PC-3 (cell line): ENCODE results near the gene GBF1.

Experiments
- CTCF ChIP-seq: fragments of 300-600 bp; sonication (generic); conservative IDR thresholded peaks from 2 replicates; pipeline ENCODE4 v1.5.1; 2017; ENCODE audit warnings: antibody characterized with exemption, low read depth, mild to moderate bottlenecking, low read length
- EZH2 ChIP-seq: fragments of 300-600 bp; sonication (generic); IDR thresholded peaks from one replicate; pipeline ENCODE4 v1.6.1; 2017; ENCODE audit warnings: antibody characterized with exemption, mild to moderate bottlenecking, low read length; ENCODE audit not compliant: unreplicated experiment
- EZH2phosphoT487 ChIP-seq: fragments of 300-600 bp; sonication (generic); IDR thresholded peaks from 2 replicates; pipeline ENCODE4 v1.6.1; 2018; ENCODE audit warnings: mild to moderate bottlenecking, antibody characterized with exemption, low read length, borderline replicate concordance

- no peak for TF ChIP-seq CTCF
- TF ChIP-seq EZH2phosphoT487: no peak
- TF ChIP-seq EZH2: no peak
These were observed 46.0 kb downstream of the GBF1 start for GRCh38 chr10:102291221-102291905.
